ENCODE results near the gene RAPSN.

- no peak for TF ChIP-seq CTCF (IDR thresholded peaks at IDR 0.05)
- TF ChIP-seq EZH2 (IDR thresholded peaks at IDR 0.05; ENCODE audit: borderline replicate concordance, insufficient read depth, low read depth, low read length, poor library complexity, severe bottlenecking), result no peak
Measured at GRCh38 chr11:47398551-47398950, 50.4 kb downstream of the RAPSN start.
